Tracheal epithelial cell (primary cell): ENCODE measurements around the gene TRANK1. TPM values are rescaled to one million over a fixed set of nuclear protein-coding genes. Genes with fewer than 3 reads are reported as not detected.

Experiments used
- total RNA-seq: library from RNA; depleted of rRNA; stranded (reverse); fragments of >200 nt; gene quantifications from 2 replicates; pipeline ENCODE4 v1.2.1, GENCODE V29; 2014

TRANK1 gene
- 0.85 and 4.6 TPM in 2 replicates for total RNA-seq

DNA sequence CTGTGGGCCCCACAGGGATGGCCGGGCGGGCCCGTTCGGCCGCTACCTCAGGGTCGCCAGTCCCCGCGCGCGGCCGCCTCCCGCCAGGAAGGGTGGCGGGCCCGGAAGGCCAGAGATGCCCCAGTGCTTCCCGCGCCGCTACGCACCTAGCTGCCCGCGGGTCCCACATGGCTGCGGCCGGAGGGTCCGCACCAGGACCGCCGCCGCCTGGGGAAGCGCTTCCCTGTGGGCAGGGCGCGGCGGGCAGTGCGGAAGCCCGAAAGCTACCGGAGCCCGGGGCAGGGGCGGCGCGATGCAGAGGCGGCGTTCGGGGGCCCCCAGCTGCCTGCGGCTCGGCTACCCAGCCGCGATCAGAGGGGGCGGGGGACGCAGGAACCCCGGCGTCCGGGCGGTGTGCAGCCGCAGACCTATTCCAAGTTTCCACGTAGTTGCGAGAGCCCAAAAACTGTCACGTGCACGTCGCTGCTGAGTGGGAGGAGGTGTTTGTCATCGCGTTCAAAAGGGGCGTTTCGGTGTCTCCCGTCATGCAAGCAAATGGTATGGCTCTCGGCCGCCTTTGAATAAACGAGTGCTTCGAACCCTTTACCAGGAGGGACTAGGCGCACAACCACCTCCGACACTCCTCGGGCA lies at the start of gene TRANK1:
Gene TRANK1, minus strand, starts transcription at position 414 of the 630 bp plus-strand sequence. Its CDS starts 245 bp downstream, at position 169.

DNA sequence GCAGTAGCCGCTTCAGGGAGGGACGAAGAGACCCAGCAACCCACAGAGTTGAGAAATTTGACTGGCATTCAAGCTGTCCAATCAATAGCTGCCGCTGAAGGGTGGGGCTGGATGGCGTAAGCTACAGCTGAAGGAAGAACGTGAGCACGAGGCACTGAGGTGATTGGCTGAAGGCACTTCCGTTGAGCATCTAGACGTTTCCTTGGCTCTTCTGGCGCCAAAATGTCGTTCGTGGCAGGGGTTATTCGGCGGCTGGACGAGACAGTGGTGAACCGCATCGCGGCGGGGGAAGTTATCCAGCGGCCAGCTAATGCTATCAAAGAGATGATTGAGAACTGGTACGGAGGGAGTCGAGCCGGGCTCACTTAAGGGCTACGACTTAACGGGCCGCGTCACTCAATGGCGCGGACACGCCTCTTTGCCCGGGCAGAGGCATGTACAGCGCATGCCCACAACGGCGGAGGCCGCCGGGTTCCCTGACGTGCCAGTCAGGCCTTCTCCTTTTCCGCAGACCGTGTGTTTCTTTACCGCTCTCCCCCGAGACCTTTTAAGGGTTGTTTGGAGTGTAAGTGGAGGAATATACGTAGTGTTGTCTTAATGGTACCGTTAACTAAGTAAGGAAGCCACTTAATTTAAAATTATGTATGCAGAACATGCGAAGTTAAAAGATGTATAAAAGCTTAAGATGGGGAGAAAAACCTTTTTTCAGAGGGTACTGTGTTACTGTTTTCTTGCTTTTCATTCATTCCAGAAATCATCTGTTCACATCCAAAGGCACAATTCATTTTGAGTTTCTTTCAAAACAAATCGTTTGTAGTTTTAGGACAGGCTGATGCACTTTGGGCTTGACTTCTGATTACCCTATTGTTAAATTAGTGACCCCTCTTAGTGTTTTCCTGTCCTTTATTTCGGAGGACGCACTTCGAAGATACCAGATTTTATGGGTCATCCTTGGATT lies 48.8 kb upstream of the TRANK1 start, which contains the start of gene MLH1:
Gene MLH1, plus strand, starts transcription at position 193 of the 958 bp plus-strand sequence. Its CDS starts 30 bp downstream, at position 223.

DNA sequence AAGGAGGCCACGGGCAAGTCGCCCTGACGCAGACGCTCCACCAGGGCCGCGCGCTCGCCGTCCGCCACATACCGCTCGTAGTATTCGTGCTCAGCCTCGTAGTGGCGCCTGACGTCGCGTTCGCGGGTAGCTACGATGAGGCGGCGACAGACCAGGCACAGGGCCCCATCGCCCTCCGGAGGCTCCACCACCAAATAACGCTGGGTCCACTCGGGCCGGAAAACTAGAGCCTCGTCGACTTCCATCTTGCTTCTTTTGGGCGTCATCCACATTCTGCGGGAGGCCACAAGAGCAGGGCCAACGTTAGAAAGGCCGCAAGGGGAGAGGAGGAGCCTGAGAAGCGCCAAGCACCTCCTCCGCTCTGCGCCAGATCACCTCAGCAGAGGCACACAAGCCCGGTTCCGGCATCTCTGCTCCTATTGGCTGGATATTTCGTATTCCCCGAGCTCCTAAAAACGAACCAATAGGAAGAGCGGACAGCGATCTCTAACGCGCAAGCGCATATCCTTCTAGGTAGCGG lies 48.0 kb upstream of the TRANK1 start, which contains the start of gene EPM2AIP1:
Gene EPM2AIP1, minus strand, starts transcription at position 326 of the 520 bp plus-strand sequence. Its CDS starts 54 bp downstream, at position 272.

Other genes with a start within 250 kb of the TRANK1 start
- not detected in 2 replicates for gene DCLK3, start 180.5 kb downstream of the TRANK1 start, total RNA-seq
- gene EPM2AIP1, start 48.1 kb upstream of the TRANK1 start, total RNA-seq: 3.0 and 4.8 TPM in 2 replicates
- gene MLH1, start 48.5 kb upstream of the TRANK1 start, total RNA-seq: 27.0 and 28.3 TPM in 2 replicates
- 62.4 and 75.2 TPM in 2 replicates for gene LRRFIP2, start 229.5 kb upstream of the TRANK1 start, total RNA-seq